ENCODE data around the gene CENPF.
A peak's percentile ranks its signal among the peaks of the same experiment; 100 is the strongest.
"Not testable (repeated sequence)": the region's sequence is repeated elsewhere in the genome, so short reads cannot be mapped to it uniquely, and the experiment has no call there.

The CENPF gene, protein sequence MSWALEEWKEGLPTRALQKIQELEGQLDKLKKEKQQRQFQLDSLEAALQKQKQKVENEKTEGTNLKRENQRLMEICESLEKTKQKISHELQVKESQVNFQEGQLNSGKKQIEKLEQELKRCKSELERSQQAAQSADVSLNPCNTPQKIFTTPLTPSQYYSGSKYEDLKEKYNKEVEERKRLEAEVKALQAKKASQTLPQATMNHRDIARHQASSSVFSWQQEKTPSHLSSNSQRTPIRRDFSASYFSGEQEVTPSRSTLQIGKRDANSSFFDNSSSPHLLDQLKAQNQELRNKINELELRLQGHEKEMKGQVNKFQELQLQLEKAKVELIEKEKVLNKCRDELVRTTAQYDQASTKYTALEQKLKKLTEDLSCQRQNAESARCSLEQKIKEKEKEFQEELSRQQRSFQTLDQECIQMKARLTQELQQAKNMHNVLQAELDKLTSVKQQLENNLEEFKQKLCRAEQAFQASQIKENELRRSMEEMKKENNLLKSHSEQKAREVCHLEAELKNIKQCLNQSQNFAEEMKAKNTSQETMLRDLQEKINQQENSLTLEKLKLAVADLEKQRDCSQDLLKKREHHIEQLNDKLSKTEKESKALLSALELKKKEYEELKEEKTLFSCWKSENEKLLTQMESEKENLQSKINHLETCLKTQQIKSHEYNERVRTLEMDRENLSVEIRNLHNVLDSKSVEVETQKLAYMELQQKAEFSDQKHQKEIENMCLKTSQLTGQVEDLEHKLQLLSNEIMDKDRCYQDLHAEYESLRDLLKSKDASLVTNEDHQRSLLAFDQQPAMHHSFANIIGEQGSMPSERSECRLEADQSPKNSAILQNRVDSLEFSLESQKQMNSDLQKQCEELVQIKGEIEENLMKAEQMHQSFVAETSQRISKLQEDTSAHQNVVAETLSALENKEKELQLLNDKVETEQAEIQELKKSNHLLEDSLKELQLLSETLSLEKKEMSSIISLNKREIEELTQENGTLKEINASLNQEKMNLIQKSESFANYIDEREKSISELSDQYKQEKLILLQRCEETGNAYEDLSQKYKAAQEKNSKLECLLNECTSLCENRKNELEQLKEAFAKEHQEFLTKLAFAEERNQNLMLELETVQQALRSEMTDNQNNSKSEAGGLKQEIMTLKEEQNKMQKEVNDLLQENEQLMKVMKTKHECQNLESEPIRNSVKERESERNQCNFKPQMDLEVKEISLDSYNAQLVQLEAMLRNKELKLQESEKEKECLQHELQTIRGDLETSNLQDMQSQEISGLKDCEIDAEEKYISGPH (N-terminal part only)

DNA sequence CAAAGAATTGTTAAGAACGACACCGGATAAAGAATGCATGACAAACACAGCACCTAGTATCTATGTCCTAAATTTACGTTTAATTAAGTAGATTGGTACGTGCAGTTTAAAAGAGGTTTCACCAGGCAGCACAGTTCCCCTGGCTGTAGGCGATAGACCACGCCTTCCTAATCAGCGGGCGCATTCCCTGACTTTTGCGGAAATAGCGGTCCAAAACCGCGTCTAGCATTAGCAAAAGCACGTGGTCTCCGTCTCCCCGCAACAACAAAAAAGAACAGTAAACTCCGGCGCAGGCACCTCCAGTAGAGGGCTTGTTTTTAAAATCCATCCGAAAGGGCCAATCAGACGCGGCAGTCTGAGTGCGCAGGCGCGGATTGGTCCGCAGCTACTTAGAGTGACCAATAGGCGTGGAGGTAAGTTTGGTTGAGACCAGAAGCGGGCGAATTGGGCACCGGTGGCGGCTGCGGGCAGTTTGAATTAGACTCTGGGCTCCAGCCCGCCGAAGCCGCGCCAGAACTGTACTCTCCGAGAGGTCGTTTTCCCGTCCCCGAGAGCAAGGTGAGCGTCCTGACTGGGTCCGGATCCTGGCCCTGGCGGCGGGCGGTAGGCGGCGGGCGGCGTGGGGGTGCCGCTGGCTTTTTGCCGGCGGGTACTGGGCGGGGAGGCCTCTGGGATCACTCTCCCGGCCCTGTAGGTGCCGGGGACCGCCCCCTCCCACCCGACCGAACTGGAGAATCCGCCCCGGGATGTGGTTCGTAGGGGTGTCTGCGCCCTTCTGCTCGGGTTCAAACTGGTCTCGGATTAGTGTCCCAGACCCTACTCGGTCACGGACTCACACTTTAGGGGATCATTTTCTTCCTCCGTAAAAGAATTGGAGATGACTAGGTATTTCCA, at the start of gene CENPF:
TSS of gene CENPF (plus strand) at position 432 of the 894 bp plus-strand sequence. CDS start 10,560 bp downstream, outside the sequence.
- DNase-seq: peak; percentile 98

DNA sequence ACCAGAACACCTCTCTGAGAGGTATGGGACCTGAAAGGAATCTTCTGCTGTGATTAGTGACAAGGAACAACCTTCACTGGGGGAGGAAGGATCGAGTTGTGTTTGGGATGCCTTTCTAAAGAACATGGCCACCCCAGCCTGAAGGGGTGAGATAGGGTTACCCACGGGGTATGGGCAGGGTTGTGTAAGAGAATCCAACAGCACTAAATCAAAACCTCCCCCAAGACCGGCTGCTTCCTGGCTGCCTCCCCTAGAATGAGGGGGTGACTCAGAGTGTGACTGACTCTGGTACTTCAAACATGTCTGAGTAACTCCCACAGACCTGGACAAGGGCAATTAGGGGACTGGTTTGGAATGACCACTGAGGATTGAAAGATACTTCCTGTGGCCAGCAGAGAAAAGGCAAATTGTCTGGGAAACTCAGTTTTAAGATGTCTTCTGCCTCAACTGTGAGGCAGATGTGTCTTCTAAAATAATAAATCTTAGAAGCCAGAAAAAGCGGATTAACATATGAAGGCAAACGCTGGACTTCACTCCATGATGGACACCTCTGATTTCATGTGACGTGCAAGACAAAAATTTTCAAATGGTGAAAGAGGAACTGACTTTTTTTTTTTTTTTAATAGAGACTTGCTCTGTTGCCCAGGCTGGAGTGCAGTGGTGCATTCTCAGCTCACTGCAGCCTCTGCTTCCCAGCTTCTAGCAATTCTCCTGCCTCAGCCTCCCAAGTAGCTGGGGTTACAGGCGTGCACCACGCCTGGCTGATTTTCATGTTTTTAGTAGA, 44.9 kb upstream of the CENPF start:
- no peak for DNase-seq

DNA sequence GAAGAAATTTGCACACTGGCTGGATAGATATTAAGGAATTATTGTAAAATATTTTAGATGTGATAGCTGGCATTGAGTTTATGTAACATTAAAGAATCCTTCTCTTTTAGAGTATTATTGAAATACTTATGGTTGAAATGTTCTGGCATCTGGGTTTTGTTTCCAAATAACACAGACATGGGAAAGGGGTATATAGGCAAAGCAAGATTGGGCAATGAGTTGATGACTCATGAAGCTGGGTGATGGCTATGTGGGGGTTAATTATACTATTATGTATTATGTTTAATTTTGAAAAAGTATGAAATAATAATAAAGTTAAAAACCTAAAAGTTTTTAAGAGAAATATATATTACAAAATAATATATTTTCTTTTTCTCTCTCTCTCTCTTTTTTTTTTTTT, 39.1 kb upstream of the CENPF start:
- no peak for DNase-seq

DNA sequence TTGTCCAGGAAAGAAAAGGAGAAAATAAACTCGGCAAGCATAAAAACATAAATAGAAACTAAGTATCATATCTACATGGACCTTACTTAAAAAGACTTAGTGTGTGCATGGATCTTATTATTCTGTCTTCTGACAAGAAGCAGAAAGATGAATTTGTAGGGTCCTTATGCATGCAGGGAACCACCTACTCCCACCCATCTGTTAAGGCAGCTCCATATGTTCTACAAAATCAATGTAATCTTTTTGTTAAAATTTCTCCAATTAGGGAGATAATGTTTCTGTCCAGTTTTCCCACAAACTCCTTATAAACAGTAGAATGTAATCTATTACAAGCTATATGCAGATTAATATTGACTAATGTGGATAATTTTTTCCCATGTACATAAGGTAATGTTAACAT, 37.7 kb upstream of the CENPF start:
- no peak for DNase-seq

DNA sequence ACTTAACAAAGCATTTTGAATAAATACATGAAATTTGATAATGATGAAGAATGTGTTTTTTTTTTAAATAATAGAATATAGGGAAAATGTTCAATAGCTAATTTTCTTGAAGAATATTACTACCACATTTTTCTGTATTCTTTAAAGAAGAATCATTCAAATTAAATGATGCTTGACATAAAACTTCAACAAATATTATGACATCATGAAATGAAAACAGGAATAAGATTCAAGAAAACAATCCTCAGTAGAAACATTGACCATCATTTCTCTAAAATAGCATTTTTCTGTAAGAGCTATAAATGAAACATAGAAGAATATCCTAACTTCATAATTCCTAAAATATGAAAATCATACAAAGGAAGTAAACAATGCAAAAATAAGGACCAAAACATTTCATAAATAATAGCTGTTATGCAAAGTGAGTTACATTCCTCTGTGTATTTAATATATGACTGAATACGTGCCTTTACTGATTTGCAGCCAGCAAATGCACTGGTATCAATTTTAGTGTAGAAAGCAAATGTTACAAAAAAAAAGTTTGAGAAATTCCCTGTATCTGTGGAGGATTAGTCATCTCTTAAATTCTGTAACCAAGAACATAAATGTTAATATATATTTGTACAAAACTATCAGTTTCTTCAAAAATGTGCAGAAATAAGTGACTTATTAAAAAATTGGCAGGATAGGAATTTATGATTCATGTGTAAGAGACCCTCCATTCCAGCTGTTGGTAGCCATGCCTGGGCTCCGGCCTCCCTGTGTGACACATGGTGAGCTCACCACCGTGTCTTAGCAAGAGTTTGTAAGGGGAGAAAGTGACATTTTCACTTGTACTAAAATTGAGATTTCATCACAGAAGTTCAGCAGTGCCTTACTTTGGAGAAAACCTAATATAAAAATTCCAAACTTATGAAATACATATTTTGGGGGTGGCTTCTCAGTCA, 36.6 kb upstream of the CENPF start:
- DNase-seq: no peak

DNA sequence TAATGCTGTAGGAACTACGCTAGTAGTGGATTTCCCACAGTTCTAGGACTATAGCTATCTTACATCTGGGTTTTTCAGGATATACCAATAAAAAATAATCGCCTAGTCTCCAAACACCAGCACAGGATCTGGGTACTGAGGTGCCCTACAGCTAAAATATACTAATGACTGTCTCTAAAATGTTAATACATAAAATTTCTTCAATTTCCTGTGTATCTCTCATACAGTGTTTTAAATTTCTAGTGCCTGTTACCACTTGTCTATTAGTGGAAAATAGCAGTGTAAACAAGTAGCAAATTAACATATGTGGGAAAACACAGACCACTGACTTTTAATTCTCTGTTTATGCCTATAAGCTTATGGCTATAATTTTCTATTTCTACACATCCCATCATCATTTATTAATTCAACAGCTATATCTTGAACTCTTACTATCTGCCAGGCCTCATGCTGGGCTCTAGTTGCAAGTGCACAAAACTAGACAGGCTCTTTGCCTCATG, 35.5 kb upstream of the CENPF start:
- no peak for DNase-seq

DNA sequence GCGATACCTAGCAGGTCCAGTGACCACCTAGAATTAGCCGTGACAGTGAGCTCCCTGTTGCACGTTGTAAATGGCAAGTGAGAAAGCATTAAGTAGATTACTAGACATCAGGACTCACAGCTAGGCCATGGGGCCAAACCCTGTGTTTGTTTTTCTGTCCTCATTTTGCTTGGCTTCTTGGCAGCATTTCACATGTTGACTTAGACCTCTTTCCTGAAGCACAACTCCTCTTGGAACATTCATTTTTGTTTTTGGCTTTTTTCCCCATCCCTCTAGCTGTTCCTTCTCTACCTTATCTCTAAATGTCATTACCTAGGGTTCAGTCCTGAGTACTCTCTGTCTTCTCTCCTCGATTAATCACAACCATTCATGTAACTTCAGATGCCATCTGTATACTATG, 34.7 kb upstream of the CENPF start:
- DNase-seq: no peak

DNA sequence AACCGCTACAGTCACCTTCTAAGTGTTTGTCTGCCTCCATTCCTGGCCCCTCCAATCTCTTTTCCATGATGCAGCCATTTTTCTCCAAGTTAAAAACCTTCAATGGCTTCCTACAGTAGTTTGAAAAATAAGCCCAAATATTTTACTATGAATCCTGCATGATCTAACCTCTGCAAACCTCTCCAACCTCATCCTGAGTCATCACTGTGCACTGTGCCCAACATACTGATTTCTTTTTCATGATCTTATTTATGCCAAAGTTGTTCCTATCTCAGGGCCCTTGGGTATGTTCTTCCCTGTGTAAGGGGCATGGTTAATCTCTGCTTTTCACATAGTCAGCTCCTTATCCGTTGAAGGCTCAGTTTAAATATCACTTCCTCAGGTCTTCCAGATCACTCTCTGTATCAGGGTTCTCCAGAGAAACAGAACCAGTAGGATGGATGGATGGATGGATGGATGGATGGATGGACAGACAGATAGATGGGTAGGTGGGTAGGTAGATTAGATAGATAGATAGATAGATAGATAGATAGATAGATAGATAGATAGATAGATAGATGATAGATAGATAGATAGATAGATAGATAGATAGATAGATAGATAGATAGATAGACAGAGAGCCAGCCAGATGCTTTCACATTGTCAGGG, 33.5 kb upstream of the CENPF start:
- no peak for DNase-seq

DNA sequence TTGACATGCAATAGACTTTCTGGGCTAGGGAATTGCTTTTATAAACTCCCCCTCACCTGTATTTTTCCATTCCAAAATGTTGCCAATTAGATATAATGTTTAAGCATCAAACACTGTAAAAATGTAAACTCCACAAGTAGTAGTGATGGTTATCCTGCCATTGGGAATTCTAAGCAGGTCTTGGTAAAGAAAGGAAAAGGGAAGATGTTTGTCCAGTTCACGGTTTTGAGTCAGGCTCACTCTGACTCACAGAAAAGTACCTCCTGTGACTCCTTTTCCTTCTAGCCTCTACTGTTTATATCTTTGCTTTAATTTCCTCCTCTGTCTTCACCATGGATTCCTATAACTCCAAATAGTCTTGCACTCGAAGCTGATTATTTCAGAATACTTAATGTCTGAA, 32.6 kb upstream of the CENPF start:
- no peak for DNase-seq

DNA sequence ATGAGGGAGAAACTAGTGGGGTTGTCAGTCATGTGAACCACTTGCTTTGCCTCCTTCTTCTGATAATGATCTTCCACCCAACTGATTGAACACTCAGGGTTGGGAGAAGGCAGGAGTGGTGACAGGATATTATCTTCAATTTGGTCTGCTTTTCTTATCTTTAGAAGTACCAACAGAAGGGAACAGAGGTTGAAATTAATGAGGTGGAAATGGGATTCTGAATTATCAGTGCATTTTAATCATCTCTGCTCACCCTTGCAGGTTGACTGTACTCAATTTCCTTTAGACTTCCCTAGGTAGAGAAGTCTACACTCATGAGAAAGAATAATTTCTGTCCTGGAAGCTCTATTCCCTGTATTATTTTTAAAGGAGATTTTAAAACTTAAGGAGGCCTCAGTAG, 31.7 kb upstream of the CENPF start:
- no peak for DNase-seq

DNA sequence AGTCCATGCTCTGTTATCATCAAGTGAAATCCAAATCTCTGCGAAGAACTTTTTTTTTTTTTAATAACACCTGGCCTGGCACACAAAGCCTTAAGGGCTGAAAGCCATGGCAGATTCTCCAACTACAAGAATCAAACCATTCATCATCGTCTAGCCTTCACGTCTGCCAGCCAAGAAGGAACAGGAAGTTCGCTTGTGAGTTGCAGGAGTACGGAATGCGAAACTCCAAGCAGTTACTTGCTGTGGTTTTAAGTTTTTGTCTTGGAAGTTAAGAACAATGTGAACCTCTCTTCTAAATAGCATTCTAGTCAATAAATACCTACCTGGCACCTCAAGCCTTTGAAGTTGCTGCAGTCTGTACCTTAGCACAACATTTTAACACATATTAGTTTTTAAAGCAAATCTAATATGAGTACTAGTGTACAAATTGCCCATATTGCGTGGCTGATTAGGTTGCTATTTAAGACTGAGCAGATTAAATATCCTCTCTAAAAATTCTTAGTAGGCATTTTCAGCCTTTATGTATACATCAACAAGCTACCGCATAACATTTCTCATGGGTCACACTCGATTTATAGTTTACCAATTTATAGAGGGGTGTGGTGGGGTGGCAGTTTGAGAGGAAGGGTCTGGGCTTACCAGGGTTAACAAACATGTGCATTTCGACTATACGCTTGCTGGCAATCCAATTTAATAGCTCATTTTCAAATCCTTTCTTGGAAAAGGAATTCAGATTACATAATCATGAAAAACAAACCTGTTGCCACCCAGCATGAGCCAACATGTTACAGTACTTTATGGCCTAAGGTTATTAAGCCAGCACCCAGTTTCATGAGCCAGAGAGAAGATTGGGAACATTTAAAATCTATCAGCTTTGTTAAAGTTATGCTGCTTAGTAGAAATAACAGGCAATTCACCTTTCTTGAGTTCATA, 29.3 kb upstream of the CENPF start:
- no peak for DNase-seq

DNA sequence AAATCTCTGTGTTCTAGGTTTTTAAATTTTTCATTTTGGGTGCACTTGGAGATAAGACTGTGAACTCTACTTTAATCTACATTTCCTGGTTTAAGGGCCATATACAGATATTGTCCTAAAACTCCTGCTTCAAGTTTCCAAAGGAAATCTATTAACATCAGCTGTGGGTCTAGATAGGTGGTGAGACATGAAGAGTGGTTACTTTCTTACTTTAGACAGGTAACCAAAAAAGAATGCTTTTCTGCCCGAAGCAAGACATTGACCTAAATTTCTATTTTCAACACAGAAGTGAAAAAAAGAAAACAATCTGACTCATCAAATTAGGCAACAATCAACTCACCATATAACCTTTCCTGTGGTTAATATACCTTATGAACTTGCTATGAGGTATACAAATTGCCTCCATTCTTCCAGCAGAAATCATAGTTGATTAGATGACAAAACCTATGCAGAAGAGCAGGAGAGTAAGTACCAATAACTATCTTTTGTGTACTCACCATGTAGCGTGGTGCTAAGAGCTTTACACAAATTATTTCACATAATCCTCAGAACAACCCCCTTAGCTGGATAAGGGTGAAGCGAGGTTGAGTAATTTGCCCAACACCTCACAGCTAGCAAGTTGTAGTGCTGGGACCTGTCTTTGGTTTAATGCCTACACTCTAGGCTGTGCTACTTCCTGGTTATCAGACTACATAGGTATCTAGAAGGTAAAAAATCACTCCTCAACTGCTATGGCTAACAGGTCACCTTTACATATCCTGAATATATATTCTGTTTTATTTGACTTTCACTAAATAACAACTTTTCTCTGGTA, 28.2 kb upstream of the CENPF start:
- no peak for DNase-seq

DNA sequence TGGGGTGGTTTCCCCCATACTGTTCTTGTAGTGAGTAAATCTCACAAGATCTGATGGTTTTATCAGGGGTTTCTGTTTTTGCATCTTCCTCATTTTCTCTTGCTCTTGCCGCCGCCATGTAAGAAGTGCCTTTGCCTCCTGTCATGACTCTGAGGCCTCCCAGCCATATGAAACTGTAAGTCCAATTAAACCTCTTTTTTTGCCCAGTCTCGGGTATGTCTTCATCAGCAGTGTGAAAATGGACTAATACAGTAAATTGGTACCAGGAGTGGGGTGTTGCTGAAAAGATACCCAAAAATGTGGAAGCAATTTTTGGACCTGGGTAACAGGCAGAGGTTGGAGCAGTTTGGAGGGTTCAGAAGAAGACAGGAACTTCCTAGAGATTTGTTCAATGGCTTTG, 26.9 kb upstream of the CENPF start:
- DNase-seq: not testable (repeated sequence)

DNA sequence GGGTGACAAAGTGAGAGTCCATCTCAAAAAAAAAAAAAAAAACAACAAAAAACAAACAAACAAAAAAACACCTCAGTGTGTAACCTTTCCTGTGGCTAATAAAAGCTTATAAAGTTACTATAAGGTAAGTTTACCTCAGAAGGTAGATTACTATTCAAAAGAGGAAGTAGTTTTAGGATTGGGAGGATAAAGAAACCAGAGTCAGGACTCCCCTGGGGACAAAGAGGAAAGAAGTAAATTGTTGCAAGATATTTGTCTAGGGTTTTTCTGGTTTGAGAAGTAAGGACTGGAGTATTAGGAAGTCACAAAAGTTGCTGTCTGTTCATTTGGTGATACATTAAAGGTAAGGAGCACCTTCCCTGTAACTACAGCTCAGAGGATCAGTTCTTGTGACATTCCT, 23.8 kb upstream of the CENPF start:
- DNase-seq: no peak

DNA sequence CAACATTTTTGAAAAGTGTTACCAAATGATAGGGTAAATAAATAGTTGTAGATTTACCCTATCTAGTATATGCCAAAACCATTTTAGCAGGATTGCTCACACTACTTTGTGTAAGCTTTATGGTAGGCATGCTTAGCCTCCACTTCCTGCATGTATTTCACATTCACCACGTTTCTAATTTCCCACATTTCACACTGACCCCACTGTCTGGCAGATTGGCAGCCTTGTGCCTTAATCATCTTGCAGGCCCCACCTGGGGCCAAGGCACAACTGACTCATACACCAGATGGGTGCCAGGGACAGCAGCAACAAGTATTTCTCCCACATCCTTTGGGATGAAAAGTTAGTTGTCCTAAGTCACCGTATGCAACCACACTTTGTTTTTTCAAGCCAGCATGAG, 21.2 kb upstream of the CENPF start:
- no peak for DNase-seq

DNA sequence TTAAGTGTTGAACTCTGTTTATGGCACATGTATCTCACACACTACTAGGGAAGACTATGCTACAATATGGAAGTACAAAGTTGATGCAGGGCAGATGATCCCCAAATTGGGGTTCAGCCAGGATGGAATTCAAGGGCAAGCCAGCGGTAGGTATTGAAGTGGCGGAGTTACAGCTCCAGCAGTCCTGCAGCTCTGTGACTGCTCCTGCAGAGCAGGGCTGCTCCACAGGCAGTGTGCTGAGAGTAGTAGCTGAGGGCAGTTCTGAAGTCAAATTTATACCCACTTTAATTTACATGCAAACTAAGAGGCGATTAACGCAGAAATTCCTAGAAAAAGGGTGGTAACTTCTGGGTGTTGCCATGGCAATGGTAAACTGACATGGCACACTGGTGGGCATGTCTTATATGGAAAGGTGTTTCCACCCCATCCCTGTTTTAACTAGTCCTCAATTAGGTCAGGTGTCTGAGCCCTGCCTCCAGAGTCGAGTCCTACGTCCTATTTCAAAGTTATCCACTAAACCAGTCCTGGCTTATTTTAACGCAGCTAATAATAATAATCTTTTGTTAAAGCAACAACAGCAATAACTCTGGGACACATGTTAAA, 20.6 kb upstream of the CENPF start:
- no peak for DNase-seq

DNA sequence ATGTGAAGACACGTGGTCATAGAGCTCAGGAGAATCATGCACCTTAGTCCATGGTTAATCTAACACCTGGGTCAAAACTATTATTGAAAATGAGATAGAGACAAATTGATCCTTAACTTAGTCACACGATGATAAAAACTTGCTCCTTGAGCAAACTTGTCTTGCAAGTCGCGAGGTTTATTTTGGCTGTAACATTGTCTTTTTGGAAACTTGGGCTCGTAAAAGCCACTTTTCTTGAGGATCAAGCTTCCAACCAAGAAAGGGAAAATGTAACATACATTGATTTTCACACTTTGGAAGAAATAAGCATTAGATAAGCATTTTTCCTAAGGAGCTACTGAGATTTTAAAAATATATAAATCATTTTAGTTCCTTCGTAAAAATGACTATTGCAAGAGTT, 19.9 kb upstream of the CENPF start:
- no peak for DNase-seq

Data from inflammatory macrophage treated with lipopolysaccharide for 4 hours (primary cell).